Progenitor cell of endocrine pancreas (in vitro differentiated cells): Measurements from ENCODE around the gene TMEM80. TPM values are rescaled to one million over a fixed set of nuclear protein-coding genes. Genes with fewer than 3 reads are reported as not detected.

Experiments
- DNase-seq: peaks from one replicate; pipeline ENCODE4 v3.0.0; 2021; ENCODE audit warnings: low spot score; ENCODE audit not compliant: unreplicated experiment
- H3K27ac Mint-ChIP-seq: 2 replicates; pipeline ENCODE4 v1.8.0; 2021; ENCODE audit warnings: mild to moderate bottlenecking, moderate library complexity, mixed read lengths
- H3K27me3 Mint-ChIP-seq: 2 replicates; pipeline ENCODE4 v1.8.0; 2021; ENCODE audit warnings: mixed read lengths
- H3K36me3 Mint-ChIP-seq: 2 replicates; pipeline ENCODE4 v1.8.0; 2022; ENCODE audit warnings: mixed read lengths; ENCODE audit not compliant: insufficient read depth
- H3K4me1 Mint-ChIP-seq: 2 replicates; pipeline ENCODE4 v1.8.0; 2021; ENCODE audit warnings: low read depth, mixed read lengths
- H3K4me3 Mint-ChIP-seq: 2 replicates; pipeline ENCODE4 v1.8.0; 2021; ENCODE audit warnings: low read depth, mild to moderate bottlenecking, moderate library complexity, mixed read lengths
- H3K9me3 Mint-ChIP-seq: 2 replicates; pipeline ENCODE4 v1.8.0; 2021; ENCODE audit warnings: low read depth, mixed read lengths
- total RNA-seq: library from RNA; stranded (reverse); gene quantifications from 2 replicates; pipeline ENCODE4 v1.2.1, GENCODE V29; 2021
- TF ChIP-seq, protein P1 (sequence below): fragments of 200-600 bp; sonication (generic); IDR thresholded peaks from one replicate; pipeline ENCODE4 v1.5.0; 2021; ENCODE audit warnings: antibody characterized with exemption, mild to moderate bottlenecking; ENCODE audit not compliant: unreplicated experiment

Gene TMEM80
- total RNA-seq, 1 donor from 2014 or later, result 32.6 TPM

DNA sequence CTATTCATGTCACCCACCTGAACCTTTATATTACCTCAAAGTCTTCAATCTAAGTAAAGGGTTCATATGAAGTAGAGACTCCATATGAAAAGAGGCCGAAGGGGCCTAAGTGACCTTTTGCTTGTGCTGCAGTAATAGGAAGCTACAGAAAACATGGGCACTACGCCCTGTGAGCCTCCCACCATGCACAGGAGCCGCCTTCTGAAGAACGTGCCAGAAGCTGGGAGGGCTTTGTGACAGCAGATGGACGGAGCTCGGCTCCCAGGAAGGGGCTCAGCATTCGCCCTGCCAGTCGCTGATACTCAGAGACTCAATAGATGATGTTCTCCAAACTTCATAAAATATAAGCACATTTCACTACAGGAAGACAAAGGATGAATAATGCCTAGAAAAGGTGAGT is 21.8 kb upstream of the TMEM80 start:
- peaks cover 22% of the 10 kb centered on the region for H3K36me3 Mint-ChIP-seq
- no peak overlapping the region for H3K27ac Mint-ChIP-seq
- no peaks in the 10 kb centered on the region for H3K4me1 Mint-ChIP-seq
- no peaks in the 10 kb centered on the region for H3K9me3 Mint-ChIP-seq
- no peak overlapping the region for H3K4me3 Mint-ChIP-seq
- no peak for DNase-seq
- H3K27me3 Mint-ChIP-seq, result no peaks in the 10 kb centered on the region
- TF ChIP-seq, protein P1, sequence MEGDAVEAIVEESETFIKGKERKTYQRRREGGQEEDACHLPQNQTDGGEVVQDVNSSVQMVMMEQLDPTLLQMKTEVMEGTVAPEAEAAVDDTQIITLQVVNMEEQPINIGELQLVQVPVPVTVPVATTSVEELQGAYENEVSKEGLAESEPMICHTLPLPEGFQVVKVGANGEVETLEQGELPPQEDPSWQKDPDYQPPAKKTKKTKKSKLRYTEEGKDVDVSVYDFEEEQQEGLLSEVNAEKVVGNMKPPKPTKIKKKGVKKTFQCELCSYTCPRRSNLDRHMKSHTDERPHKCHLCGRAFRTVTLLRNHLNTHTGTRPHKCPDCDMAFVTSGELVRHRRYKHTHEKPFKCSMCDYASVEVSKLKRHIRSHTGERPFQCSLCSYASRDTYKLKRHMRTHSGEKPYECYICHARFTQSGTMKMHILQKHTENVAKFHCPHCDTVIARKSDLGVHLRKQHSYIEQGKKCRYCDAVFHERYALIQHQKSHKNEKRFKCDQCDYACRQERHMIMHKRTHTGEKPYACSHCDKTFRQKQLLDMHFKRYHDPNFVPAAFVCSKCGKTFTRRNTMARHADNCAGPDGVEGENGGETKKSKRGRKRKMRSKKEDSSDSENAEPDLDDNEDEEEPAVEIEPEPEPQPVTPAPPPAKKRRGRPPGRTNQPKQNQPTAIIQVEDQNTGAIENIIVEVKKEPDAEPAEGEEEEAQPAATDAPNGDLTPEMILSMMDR, result no peak

DNA sequence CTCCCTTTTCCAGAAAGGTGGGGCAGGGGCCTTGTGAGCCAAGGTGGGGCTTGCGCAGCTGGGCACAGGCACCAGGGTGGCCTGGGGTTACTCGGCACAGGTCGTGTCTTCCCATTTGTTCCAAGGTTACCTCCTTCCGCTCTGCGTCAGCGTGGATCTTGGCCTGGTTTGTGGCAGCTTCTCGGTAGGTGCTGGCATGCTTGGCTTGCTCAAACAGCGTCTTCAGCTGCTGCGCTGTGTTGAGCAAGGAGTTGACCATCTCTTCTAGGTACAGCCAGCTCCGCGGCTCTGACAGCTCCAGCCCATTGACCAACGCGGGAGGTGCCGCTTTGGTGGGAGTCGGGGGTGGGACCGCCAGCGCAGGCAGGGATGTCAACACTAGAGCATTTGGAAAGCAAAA is 21.2 kb upstream of the TMEM80 start:
- TF ChIP-seq, protein P1, result no peak
- Mint-ChIP-seq H3K9me3 (no peaks in the 10 kb centered on the region), H3K27ac (no peak overlapping the region), H3K36me3 (peaks cover 22% of the 10 kb centered on the region), H3K4me3 (no peak overlapping the region), H3K27me3 (no peaks in the 10 kb centered on the region), H3K4me1 (no peaks in the 10 kb centered on the region)
- DNase-seq, result no peak

DNA sequence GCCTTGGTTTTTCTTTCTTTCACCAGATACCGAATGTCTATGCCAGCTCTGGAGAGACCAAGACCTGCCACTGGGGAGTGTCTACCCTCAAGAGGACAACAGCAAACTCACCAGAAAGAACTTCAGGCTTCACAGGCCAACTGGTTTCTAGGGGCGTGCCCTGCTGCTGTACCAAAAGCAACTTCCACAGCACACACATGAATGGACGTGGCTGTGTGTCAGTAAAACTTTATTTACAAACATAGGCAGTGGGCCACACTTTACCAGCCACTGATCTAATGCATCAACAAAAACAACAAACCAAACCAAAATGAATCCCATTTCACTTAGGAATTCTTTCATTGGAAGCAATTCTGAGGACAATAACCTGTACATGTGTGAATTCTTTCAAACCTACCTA is 17.3 kb upstream of the TMEM80 start:
- no peak overlapping the region for H3K4me3 Mint-ChIP-seq
- TF ChIP-seq, protein P1, result no peak
- H3K36me3 Mint-ChIP-seq, result peaks cover 30% of the 10 kb centered on the region
- no peaks in the 10 kb centered on the region for H3K27me3 Mint-ChIP-seq
- no peak for DNase-seq
- H3K9me3 Mint-ChIP-seq, result no peaks in the 10 kb centered on the region
- no peak overlapping the region for H3K27ac Mint-ChIP-seq
- no peaks in the 10 kb centered on the region for H3K4me1 Mint-ChIP-seq

DNA sequence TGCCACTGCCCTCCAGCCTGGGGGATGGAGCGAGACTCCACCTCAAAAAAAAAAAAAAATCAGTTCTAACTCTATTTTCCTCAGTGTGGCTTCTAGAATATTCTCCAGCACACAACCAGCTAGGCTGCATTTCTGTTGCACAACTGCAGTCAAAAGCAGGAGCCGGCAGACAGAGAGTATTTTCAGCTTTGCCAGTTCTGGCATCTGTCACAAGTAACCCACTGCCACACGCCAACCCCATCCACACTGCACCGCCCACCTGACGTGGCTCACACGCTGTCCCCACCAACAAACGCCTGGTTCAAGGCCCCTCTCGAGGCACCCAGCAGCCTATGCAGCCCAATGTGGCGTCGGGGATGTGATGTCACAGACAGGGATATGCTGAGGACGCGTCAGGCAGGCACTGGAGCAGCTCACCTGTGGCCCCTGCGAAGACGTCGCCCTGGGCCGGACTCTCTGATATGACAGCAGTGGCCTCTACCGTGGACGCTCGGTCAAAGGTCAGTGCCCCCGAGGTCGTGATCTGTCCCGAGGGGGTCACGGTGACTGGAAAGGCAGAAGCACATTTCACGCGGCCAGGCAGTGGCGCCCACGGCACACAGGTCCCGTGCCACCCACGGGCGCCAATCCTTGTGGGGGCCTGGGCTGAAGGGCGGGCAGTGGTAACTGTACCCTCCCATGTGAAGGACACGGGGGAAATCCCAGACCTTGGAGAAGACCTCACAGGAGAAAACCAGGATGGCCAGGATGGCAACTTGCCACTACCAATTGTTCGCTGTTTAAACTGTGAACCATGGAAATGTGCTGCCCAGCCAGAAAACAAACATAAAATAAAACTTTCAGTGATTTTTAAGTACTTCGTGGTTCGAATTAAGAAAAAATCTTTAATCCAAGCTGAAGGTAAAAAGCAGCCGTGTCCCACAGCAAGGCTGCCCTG is 16.1 kb upstream of the TMEM80 start:
- H3K27me3 Mint-ChIP-seq, result no peaks in the 10 kb centered on the region
- TF ChIP-seq, protein P1, result no peak
- H3K9me3 Mint-ChIP-seq, result no peaks in the 10 kb centered on the region
- no peak for DNase-seq
- no peak overlapping the region for H3K4me3 Mint-ChIP-seq
- H3K4me1 Mint-ChIP-seq, result no peaks in the 10 kb centered on the region
- H3K27ac Mint-ChIP-seq, result no peak overlapping the region
- peaks cover 30% of the 10 kb centered on the region for H3K36me3 Mint-ChIP-seq

DNA sequence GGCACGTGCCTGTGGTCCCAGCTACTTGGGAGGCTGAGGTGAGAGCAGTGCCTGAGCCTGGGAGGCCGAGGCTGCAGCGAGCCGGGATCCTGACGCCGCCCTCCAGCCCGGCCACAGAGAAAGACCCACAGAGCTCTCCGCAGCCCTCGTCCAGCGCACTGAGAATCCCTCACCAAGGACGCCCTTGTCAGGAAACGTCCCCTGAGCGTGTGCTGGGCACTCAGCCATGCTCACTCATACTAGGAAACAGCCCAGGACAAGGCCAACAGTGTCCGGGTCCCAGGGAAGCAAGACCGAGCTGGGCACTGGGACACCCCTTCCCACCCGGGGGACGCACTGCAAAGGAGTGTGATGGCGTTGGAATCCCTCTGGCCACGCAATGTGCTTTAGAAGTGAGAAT is 15.1 kb upstream of the TMEM80 start:
- H3K27me3 Mint-ChIP-seq, result no peaks in the 10 kb centered on the region
- TF ChIP-seq, protein P1, result no peak
- H3K9me3 Mint-ChIP-seq, result no peaks in the 10 kb centered on the region
- peaks cover 30% of the 10 kb centered on the region for H3K36me3 Mint-ChIP-seq
- H3K27ac Mint-ChIP-seq, result no peak overlapping the region
- H3K4me3 Mint-ChIP-seq, result no peak overlapping the region
- no peaks in the 10 kb centered on the region for H3K4me1 Mint-ChIP-seq
- no peak for DNase-seq
